ENCODE measurements around the gene DIAPH3.
"Not testable (repeated sequence)": the region's sequence is repeated elsewhere in the genome, so short reads cannot be mapped to it uniquely, and the experiment has no call there.

The DIAPH3 gene

DNA sequence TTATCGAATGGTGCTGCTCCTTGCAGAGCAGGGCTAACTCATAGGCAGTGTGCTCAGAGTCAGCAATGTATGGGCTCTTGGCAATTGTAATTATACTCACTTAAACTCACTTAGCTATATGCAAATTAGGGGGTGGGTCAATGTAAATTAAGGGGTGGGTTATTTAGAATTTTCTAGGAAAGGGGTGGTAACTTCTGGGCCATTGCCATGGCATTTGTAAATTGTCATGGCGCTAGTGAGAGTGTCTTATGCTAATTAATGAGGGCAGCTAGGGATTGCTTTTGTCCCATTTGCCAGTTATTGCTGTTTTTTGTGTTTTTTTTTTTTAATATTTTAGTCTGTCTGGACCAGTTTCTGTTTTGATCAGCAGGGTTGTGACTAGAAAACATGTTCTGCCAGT is 68.4 kb downstream of the DIAPH3 start:
- no peak for DNase-seq (ENCODE audit: low spot score)

DNA sequence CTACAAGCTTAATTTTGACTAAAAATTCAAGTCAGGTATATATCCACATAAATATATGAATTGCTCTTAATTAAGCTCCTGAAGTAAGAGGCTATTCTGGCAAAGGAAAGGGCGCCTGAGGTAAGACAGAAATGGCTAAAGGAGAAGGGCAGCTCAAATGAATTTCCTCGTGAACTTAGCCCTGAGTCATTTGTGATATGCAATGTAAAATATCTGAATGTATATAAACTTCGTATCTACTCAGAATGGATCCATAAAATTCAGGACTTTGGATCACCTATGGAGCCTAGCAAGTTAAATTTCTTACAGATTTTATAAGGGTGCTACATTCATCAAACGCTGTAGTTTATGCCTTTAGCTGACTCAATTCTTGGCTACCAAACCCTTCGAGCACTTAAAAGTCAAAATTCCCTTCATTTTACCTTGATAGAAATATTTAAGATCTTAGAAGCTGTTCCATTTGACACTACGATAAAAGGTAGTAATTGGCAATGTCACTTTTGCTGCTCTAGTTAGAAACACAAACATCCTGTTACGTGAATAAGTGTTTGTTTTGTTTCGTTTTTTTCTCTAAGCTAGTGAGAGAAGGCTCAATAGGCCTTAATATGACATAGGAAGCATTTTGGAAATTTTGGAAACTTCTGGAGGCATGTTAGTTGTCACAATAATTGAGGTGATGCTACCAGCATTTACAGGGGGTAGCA is 69.2 kb downstream of the DIAPH3 start:
- no peak for DNase-seq (ENCODE audit: low spot score)

DNA sequence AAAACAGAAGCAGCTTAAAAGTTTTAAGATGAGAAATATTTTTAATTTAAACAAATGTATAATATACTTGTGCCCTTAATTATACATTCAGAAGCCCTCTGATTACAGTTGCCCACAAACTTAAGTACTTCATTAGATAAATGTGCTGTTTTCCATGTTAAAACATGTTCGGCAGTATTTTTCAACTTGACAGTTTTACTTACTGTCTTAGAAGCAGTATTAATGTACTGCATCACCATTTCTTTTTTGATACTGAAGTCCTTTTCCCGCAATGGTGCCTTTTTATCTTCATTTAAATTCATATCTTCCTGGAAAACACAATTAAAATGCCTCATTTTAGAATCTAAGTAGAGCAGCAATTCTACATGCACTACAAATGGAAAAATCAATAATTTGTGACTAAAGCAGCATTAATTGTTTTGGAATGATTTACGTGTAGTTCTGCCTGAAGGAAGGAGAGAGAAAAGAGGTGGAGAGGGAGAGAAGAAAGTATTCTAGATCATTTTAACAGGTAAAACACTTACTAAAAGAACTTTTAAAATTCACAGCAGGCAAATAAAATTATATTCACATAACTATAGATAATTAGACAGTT is 70.2 kb downstream of the DIAPH3 start:
- no peak for DNase-seq (ENCODE audit: low spot score)

DNA sequence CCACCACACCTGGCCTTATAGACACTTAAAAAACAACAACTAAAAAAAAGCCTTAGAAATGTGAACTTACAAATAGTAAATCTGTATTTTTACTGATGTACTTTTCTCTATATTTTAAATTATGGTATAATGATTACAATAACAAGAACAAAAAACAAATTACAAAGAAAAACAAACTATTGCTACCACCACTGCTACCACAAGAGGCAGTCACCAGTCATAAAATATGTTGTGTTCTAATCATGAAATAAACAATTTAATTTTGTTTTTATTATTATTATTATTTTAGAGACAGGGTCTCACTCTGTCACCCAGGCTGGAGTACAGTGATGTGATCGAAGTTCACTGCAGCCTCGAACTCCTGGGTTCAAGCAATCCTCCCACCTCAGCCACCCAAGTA is 72.2 kb downstream of the DIAPH3 start:
- no peak for DNase-seq (ENCODE audit: low spot score)

DNA sequence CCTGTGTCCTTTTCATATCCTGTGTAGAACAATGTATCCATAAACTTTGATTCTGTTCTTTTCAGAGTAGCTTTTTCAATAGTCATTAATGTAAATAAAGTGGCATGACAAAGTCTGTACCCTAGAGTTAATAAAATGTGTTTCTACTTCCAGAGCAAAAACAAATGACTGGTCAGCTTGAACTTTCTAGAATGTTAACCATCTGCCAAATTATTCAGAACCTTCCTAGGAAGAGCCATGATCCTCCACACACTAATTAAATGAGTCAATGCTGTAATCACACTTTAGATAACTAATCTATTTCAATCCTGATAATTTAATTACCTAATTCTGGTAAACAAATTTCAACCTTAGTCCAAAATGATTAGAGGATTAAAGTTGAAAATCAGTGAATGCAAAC is 73.2 kb downstream of the DIAPH3 start:
- no peak for DNase-seq (ENCODE audit: low spot score)

DNA sequence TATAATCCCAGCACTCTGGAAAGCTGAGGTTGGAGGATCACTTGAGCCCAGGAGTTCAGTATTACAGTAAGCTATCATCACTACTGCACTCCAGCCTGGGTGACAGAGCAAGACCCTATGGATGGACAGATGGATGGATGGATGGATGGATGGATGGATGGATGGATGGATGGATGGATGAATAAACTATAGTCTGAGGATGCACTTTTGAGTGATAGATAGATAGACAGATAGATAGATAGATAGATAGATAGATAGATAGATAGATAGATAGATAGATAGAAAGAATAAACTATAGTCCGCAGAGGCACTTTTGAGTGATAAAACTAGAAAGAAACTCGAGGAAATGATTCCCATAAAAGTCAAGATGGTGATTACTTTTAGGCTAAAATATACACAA is 79.9 kb downstream of the DIAPH3 start:
- DNase-seq (ENCODE audit: low spot score): not testable (repeated sequence)

DNA sequence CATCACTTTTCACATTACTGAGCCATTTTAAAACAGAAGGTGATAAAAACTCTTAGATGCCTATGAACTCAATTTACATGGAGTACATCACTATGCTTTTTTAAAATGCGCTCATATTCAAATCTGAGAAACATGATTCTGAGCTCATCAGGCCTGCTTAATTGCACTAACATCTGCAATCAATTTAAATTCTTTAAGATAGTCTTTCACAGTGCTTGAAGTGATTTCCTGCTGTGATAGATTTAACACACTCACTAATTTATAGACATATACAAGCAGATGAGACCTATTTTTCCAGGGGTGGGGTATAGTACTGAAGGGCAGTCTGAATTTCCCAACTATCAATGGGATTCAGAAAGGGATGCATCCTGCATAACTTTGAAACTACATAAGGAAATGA is 82.9 kb downstream of the DIAPH3 start:
- DNase-seq (ENCODE audit: low spot score): no peak

DNA sequence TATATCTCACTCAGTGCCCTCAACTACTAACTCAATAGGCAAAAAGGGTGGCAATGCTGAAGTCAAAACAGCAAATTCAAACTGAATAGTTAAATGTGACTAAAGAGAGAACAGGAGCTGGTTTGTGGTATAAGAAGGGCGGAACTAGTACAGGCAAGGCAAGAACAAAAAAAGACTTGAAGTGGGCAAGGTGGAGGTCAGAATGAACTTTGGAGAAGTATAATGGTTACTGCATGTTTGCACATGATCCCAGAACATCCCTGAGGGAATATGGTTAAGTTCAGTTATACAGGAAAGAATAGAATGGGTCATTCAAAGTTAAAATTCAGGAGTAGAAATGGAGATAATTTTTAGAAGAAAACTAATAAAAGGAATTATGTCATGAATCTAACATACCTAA is 85.5 kb downstream of the DIAPH3 start:
- no peak for DNase-seq (ENCODE audit: low spot score)

DNA sequence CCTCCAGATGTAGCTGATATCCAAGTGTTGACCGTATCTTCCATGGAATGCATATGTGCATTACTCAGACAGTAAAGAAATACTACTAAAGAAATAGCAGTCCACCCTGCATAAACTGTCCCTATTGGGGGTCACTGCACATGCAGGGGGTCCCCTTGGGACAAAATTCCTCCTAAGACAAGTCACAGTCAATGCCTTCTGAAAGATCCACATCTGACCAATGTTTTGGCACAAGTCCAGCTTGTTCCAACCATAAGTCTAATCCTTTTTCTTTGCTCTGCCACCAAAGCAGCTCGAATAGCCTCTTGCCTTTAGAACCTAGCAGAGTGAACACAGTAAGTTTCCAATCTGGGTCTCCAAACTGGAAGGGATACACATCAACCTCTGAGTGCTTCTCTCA is 87.9 kb downstream of the DIAPH3 start:
- DNase-seq (ENCODE audit: low spot score): no peak

DNA sequence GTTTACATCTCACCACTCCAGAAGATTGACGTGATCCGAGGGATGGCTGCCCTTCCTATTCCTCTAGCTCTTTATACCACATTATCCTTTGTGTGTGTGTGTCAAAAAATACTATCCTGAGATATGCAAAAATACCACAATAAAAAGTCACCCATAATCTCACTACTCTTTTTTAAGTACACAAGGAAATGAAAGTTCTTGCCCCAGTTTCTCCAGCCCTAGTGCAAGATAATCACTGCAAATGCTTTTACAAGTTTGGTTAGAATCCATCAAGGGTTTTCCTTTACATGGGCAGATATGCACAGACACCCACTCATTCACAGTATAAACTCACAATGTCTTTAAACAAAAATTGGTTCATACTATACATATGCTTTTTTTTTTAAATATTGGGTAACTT is 89.3 kb downstream of the DIAPH3 start:
- DNase-seq (ENCODE audit: low spot score): no peak

DNA sequence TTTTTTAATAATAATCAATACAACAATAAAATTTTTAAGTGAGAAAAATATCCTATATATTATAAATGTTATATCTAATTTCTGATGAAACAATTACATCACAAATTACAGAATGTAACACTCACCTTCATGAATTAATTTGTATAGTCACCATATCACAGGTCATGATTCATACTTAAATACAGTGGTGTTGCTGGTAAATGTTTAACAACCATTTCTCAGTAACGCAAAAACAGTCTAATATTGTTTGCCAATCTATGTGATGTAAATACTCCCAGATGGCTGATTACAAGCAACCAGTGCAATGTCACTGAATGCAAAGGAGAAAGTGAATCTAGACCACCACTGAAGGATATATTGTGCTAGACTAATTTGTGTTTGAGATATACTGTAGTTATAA is 97.5 kb downstream of the DIAPH3 start:
- no peak for DNase-seq (ENCODE audit: low spot score)

DNA sequence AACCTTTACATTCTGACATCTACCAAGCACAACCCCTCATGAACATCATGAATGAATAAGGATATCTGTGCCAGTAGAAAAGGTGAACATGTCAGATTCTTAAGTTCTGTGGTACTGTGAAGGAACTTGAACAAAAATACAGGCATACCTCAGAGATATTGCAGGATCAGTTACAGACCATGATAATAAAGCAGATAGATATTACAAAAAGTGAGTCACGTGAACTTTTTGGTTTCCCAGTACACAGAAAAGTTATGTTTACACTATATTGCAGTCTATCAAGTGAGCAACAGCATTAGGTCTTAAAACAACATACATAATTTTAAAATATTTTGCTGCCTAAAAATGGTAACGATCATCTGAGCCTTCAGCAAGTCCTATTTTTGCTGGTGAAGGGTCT is 101.2 kb downstream of the DIAPH3 start:
- no peak for DNase-seq (ENCODE audit: low spot score)

DNA sequence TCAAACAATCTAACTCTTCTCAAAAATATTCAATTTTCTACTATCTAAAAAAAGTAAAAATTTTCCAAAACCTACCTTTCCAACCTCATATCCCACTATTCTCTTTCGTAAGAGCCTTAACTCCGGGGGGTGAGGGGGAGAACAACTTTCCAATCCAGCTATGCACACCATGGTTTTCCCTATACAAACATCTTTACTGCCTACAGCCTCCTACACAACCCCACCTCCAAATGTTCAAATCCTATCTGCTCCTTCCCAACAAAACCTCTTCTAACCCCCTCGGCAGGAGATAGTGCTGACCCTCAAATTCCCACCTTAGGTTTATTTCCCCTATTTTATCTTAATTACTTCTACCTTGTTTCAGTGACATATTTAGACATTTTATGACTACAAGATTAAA is 102.0 kb downstream of the DIAPH3 start:
- no peak for DNase-seq (ENCODE audit: low spot score)

DNA sequence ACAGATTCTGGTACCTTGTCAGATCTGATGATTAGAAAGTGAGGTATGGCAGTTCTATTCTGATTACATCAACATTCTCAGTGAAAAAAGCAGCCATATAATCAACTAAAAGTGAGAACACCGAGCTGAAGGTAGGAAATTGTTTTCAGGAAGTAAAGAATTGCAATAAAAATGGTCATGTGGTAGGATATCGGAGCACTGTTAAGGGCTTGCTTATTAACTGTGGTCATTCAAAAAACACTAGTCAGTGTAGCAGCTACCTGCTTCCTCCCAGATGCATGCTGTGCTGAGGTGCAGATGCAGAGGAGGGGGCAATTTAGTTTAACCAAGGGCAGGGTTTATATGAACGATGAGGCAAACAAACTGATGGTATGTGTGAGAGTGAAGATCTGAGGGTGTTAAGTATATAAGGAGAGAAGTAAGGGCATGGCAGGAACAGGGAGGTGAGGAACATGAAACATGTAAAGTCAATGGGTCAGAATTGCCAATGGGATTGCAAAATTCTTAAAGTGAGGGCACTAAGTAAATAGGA is 111.9 kb downstream of the DIAPH3 start:
- no peak for DNase-seq (ENCODE audit: low spot score)

DNA sequence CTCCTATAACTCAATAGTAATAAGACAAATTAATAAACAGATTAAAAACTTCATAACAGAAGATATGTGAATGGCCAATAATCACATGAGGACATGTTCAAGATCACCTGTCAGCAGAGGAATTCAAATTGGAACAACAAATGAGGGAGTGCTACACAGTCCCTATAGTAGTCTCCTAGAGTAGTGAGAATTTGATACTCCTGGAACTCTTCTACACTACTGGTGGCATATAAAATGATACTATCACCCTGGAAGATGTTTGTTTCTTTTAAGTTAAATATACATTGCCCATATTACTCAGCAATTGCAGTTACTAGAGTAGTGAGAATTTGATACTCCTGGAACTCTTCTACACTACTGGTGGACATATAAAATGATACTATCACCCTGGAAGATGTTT is 115.4 kb downstream of the DIAPH3 start:
- not testable (repeated sequence) for DNase-seq (ENCODE audit: low spot score)

DNA sequence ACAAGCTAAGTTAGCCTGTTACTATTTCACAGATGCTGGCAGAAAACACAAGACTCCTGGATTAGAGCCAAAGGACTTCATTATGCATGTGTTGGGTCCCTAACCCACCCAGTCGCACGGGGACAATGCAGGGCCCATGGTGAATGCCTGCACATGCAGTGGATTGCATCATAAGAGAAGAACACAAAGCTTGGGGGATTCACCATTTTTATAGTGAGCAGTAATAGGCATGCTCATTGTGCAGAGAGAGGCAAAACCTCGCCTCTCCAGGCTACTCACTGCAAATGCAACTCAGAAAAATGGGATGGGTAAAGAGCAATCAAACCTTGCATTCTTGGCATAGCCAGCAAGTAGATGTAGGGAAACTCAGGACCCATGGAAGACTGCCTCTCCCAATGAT is 115.8 kb downstream of the DIAPH3 start:
- DNase-seq (ENCODE audit: low spot score): no peak

DNA sequence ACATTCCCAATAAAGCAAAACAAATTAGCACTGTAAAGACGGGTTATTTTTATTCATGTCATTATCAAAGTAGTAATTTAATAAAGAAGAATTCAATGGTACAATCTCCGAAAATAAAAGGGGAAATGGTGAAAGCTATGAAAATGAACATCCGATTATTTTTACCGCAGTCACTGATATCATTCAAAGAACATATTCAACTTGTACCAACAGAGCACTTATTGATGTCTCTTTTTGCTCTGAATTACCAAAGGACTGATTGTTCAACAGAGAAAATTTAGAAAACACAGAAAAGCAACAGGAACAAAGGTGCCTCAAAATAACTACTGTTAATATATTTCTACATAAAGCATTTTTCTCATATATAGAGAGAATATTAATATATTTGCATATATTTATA is 119.4 kb downstream of the DIAPH3 start:
- no peak for DNase-seq (ENCODE audit: low spot score)

DNA sequence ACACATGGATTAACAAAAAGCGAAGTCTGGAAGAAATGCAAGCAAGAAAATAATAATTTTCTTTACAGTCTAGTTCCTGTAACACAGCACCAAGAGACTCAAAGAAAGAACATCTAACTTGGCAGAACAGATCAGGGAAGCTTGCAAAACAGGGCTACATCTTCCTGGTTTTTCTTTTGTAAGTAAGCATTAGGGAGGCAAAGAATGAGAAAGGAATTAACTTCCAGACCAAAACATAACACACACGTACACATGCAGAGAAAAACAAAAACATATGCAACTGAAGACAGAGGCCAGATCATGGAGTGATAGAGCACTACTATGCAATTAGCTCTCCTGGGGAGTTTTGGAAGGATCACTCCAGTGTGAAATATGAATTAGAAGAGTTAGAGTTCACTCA is 120.5 kb downstream of the DIAPH3 start:
- no peak for DNase-seq (ENCODE audit: low spot score)

DNA sequence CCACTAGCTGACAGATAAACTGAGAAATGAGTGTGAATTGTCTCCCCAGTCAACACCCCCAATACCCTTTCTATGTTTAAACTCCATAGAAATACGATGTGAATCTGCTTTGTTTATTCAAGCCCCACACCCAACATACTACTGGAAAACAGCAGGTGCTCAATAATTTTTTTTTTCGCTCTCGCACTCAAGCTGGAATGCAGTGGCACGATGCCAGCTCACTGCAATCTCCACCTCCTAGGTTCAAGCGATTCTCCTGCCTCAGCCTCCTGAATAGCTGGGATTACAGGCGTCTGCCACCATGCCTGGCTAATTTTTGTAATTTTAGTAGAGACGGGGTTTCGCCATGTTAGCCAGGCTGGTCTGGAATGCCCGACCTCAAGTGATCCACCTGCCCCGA is 123.1 kb downstream of the DIAPH3 start:
- DNase-seq (ENCODE audit: low spot score): not testable (repeated sequence)

DNA sequence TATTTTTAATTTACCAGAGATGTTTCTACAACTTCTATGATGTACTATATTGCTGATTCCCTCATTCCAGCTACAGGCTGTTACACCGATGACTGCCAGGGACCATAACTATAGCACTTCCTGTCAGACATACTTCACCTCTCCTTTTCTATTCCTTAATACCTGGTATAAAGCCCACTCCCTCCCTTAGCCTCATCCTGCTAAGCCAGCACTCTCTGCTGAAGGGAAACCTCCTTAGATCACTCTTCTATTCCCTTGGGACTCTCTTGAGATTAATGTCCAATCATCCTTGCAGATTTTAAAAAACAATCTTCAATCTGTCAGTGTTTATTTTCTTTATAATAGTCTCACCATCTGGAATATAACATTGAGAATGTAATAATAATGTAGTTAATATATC is 127.9 kb downstream of the DIAPH3 start:
- no peak for DNase-seq (ENCODE audit: low spot score)

DNA sequence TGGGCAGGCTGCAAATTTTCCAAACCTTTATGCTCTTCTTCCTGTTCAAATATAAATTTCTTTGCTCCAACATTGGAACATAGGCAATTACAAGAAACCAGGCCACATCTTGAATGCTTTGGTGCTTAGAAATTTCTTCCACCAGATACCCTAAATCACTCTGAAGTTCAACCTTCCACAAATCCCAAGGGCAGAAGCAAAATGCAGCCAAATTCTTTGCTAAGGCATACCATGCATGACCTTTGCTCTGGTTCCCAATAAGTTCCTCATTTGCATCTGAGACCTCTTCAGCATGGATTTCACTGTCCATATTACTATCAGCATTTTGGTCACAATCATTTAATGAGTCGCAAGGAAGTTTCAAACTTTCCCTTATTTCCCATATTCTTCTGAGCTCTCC is 130.9 kb downstream of the DIAPH3 start:
- DNase-seq (ENCODE audit: low spot score): no peak

DNA sequence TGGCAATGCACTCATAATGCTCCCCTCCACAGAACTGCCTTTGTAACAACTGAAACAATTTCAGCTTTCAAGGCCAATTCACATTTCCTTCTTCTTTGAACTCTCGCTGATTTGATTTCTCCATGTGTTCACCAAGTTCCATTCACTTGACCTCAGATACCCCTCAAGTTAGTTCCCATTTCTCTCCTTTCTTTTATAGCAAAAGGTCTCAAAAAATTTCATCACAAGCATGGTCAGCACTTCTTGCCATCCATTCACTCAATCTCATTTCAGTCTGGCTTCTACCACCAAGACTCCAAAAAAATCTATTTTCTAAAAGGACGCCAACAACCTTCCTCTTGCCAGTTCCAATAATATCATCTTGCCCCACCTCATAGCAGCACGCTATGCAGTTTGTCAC is 135.7 kb downstream of the DIAPH3 start:
- DNase-seq (ENCODE audit: low spot score): no peak

DNA sequence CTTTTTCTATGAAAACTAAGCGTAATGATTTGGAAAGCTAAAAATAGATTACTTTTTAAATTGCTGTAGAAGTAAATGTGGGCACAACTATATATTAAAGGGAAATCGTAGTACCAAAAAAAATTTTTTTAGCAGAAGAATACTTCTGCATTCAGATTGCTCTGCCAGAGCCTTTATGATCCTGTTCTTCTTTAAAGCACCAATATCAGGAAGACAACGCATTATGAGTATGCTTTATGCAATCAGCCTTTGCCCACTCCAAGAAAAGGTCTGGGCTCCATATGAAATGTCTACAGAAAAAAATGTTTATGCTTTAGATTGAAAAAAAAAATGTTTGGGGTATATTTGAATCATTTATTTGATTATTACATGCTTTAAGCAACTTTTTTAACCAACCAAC is 137.4 kb downstream of the DIAPH3 start:
- no peak for DNase-seq (ENCODE audit: low spot score)

DNA sequence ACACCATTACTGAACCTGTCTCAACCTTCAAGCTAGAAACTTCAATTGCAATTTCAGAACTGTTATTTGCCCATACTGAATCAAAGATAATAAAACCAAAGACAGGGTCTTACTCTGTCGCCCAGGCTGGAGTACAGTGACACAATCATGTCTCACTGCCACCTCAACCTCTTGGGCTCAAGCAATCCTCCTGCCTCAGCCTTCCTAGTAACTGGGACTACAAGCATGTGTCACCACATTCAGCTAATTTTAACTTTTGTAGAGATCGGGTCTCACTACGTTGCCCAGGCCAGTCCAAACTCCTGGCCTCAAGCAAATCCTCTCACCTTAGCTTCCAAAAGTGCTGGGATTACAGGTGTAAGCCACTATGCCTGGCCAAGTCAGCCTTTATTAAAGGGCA is 143.4 kb downstream of the DIAPH3 start:
- DNase-seq (ENCODE audit: low spot score): no peak

Measured in germinal center (tissue), 1 donor.